Erythroblast (primary cell): ENCODE data around the gene PROCR.
"Not testable (repeated sequence)": the region's sequence is repeated elsewhere in the genome, so short reads cannot be mapped to it uniquely, and the experiment has no call there.

ENCODE experiments used
- GATA1 ChIP-seq: IDR thresholded peaks from 2 replicates; pipeline ENCODE4 v1.6.1; 2011; ENCODE audit warnings: low read depth, mild to moderate bottlenecking, control low read depth, low read length, moderate library complexity
- POLR2A ChIP-seq: IDR thresholded peaks from 2 replicates; pipeline ENCODE4 v1.6.1; 2011; ENCODE audit warnings: mild to moderate bottlenecking, low read length

GRCh38 chr20:35160341-35160740 lies 11.5 kb upstream of the PROCR start:
- TF ChIP-seq POLR2A, GATA1: not testable (repeated sequence)
